NCI-H526 (cell line): ENCODE measurements around the gene GLS.
"Not testable (repeated sequence)": the region's sequence is repeated elsewhere in the genome, so short reads cannot be mapped to it uniquely, and the experiment has no call there.

ENCODE experiments used
- DNase-seq, 2 experiments: peaks; one replicate each; lab custom pipeline; 2025; lab: John Stamatoyannopoulos, UW

GLS gene

GRCh38 chr2:190932514-190932913 is 51.9 kb downstream of the GLS start:
- no peak for DNase-seq

GRCh38 chr2:190933361-190933760 is 52.7 kb downstream of the GLS start:
- DNase-seq, result no peak

- no peak for DNase-seq
Measured at GRCh38 chr2:190935054-190935453, 54.4 kb downstream of the GLS start.

- no peak for DNase-seq
Measured at GRCh38 chr2:190938771-190939335, 58.2 kb downstream of the GLS start.

GRCh38 chr2:190940454-190940853 is 59.8 kb downstream of the GLS start:
- DNase-seq, result no peak

GRCh38 chr2:190941571-190941970 is 61.0 kb downstream of the GLS start:
- no peak for DNase-seq

- DNase-seq, result no peak
Measured at GRCh38 chr2:190942697-190943096, 62.1 kb downstream of the GLS start.

- DNase-seq, result no peak
Measured at GRCh38 chr2:190943706-190944105, 63.1 kb downstream of the GLS start.

- no peak for DNase-seq
Measured at GRCh38 chr2:190947141-190947540, 66.5 kb downstream of the GLS start.

GRCh38 chr2:190947711-190948251 is 67.2 kb downstream of the GLS start:
- DNase-seq, result no peak

GRCh38 chr2:190948671-190949070 is 68.0 kb downstream of the GLS start:
- DNase-seq, result no peak

GRCh38 chr2:190950566-190950991 is 70.0 kb downstream of the GLS start:
- no peak for DNase-seq

GRCh38 chr2:190953257-190953656 is 72.6 kb downstream of the GLS start:
- DNase-seq, result no peak

GRCh38 chr2:190959911-190960788 is 79.5 kb downstream of the GLS start:
- no peak for DNase-seq

GRCh38 chr2:190961117-190961516 is 80.5 kb downstream of the GLS start:
- DNase-seq, result not testable (repeated sequence)

- no peak for DNase-seq
Measured at GRCh38 chr2:190961918-190962487, 81.4 kb downstream of the GLS start.

- no peak for DNase-seq
Measured at GRCh38 chr2:190963088-190963487, 82.5 kb downstream of the GLS start.

- no peak for DNase-seq
Measured at GRCh38 chr2:190964170-190964795, 83.7 kb downstream of the GLS start.

- DNase-seq, result no peak
Measured at GRCh38 chr2:190965580-190966222, 85.1 kb downstream of the GLS start.

GRCh38 chr2:190968522-190968921 is 87.9 kb downstream of the GLS start:
- no peak for DNase-seq

- DNase-seq, result no peak
Measured at GRCh38 chr2:190970160-190970559, 89.5 kb downstream of the GLS start.
